ENCODE results near the gene UGT1A6.
"Not testable (repeated sequence)": the region's sequence is repeated elsewhere in the genome, so short reads cannot be mapped to it uniquely, and the experiment has no call there.

The UGT1A6 gene

DNA sequence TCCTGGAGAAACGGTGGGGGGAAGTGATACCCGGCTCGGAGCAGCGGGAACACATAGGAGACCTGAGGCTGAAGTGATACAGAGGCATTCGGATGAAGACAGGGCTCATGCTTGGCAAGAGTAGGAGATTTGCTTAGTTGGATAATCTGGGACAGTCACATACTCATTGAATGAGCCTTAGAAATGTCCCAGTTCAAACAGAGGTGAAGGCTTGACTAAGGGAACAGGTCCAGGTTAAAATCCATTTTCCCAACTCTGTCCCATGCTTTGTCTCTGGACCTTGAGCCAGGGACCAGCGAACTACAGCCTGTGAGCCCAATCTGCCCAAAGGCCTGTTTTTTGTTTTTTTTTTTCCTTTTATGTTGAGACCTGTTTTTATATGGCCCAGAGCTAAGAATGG is 1.3 kb downstream of the UGT1A6 start:
- Mint-ChIP-seq H3K27me3 (peaks cover 5% of the 10 kb centered on the region), H3K4me1 (peaks cover 5% of the 10 kb centered on the region), H3K27ac (no peak overlapping the region), H3K36me3 (no peaks in the 10 kb centered on the region), H3K9me3 (no peaks in the 10 kb centered on the region), H3K4me3 (no peak overlapping the region)
- DNase-seq (ENCODE audit: low spot score in 2 of 2) (no peak), ATAC-seq (ENCODE audit: low read depth) (no peak)

DNA sequence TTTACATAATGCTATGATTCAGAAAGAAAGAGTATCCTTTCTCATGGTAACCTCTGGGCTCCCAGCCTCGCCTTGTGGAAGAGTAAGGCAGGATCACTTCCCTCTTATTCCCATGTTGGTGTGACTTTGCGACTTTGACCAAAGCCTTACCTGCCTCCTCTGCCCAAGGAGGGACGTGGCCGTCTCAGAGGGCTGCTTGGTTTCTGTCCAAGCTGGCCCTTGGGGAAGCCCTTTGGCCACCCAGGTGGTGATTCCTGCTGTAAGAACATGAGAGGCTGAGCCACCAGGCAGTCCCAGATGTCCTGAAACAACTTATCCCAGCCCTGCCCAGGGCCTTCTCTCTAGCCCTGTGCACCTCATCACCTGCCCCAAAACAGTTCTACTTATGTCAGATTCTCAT is 6.0 kb downstream of the UGT1A6 start:
- Mint-ChIP-seq H3K4me1 (no peaks in the 10 kb centered on the region), H3K27me3 (peaks cover 3% of the 10 kb centered on the region), H3K4me3 (no peak overlapping the region), H3K27ac (no peak overlapping the region), H3K9me3 (no peaks in the 10 kb centered on the region), H3K36me3 (no peaks in the 10 kb centered on the region)
- no peak for ATAC-seq (ENCODE audit: low read depth)
- DNase-seq (ENCODE audit: low spot score in 2 of 2): no peak

DNA sequence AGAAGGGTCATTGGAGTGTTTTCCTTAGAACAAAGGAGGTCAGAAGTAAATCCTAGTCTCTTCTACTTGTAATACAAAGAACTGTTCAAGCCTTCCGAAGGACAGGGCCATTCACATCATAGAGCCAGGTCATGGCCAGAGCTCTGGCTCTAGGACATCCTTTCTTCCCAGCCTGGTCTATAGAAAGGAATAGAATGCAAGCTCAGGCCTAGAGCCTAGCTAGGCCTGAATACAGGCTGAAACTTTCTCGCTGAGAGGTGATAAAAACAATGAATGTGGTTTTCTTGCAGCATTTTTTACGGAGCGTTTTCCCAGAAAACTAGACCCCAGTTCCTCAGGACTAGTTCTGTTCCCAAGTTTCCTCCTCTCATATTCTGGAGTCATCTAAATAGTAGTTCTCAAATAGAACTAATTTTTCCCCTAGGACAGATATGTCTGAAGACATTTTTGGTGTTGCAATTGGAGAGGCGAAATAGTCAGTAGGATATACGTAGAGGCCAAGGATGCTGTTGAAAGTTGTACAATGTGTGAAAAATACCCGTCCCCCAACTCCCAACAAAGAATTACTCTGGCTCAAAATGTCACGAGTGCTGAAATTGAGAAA is 6.8 kb downstream of the UGT1A6 start:
- Mint-ChIP-seq H3K27me3 (peaks cover 3% of the 10 kb centered on the region), H3K4me1 (no peaks in the 10 kb centered on the region), H3K4me3 (no peak overlapping the region), H3K9me3 (peaks cover 3% of the 10 kb centered on the region), H3K36me3 (no peaks in the 10 kb centered on the region), H3K27ac (no peak overlapping the region)
- ATAC-seq (ENCODE audit: low read depth) (no peak), DNase-seq (ENCODE audit: low spot score in 2 of 2) (no peak)

DNA sequence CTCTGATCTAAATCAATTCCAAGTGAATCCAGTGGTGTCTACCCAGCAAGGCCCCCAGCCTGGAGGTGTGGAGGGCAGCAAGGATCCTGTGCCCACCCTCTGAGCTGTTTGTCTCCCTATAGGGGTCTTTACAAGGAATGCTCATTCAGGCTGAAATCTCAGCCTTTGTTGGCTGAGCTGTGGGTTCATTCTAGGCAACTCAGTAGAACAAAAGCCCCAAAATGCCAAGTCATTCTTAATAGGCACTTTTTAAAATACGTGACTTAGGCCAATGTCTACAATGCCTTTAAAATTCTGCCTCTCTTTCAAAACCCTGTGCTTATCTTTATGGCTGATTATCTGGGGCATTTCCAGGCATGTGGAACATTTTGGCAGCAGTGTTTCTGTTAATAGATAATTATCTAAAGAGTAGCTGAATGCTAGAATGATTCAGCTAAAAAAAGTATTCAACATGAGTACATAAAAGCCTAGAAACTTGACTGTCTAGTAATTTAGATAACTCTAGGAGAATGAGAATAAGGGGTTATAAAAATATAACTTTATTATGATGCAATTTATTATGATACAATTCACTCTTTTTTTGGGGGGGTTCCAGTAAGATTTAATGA is 7.4 kb downstream of the UGT1A6 start:
- DNase-seq (ENCODE audit: low spot score in 2 of 2) (no peak), ATAC-seq (ENCODE audit: low read depth) (no peak)
- Mint-ChIP-seq H3K27ac (no peak overlapping the region), H3K27me3 (peaks cover 3% of the 10 kb centered on the region), H3K4me1 (no peaks in the 10 kb centered on the region), H3K9me3 (peaks cover 3% of the 10 kb centered on the region), H3K4me3 (no peak overlapping the region), H3K36me3 (no peaks in the 10 kb centered on the region)

DNA sequence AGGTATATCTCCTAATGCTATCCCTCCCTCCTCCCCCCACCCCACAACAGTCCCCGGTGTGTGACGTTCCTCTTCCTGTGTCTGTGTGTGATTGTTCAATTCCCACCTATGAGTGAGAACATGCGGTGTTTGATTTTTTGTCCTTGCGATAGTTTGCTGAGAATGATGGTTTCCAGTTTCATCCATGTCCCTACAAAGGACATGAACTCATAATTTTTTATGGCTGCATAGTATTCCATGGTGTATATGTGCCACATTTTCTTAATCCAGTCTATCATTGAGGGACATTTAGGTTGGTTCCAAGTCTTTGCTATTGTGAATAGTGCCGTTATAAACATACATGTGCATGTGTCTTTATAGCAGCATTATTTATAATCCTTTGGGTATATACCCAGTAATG is 8.2 kb downstream of the UGT1A6 start:
- not testable (repeated sequence) for H3K4me1 Mint-ChIP-seq, H3K9me3 Mint-ChIP-seq

DNA sequence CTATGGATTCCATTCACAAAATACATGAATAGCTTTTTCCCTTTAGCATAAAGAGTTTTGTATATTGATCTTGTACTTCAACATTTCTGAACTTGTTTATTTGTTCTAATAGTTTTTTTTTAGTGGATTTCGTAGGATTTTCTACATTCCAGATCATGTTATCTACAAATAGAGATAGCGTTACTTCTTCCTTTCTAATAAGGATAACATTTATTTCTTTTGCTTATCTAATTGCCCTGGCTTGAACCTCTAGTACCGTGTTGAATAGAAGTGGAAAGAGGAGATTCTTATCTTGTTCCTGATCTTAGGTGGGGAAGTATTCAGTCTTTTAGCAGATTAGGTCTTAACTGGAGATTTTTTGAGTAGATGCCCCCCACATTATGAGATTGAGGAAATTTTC is 9.5 kb downstream of the UGT1A6 start:
- ATAC-seq (ENCODE audit: low read depth): no peak
- no peaks in the 10 kb centered on the region for H3K36me3 Mint-ChIP-seq

More for the DNA sequence above, 8.2 kb downstream of the UGT1A6 start:
- not testable (repeated sequence) for H3K27ac Mint-ChIP-seq; ATAC-seq (ENCODE audit: low read depth); H3K36me3 Mint-ChIP-seq; H3K4me3 Mint-ChIP-seq; H3K27me3 Mint-ChIP-seq; DNase-seq (ENCODE audit: low spot score in 2 of 2)

DNA sequence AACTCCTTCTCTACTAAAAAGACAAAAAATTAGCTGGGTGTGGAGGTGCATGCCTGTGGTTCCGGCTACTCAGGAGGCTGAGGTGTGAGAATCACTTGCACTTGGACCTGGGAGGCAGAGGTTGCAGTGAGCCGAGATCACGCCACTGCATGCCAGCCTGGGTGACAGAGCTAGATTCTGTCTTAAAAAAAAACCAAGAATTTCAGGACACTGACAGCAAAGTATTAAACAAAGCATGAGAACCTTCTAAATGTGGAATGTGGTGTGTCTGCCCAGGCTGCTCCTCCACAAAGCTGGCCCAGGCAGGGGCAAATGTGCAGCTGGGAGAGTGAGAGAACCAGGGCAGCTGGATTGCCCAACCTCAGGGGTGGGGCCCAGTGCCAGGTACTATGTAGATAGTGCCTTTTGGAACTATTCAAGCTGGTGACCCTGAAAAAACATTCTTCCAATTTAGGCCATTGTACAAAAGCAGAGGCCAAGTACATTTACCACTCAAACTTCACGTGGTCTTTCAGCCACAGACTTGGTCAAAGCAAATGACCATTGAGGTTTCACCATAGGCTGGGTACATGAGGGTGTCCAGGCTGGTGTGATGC is 13.3 kb downstream of the UGT1A6 start:
- no peak overlapping the region for H3K27ac Mint-ChIP-seq
- ATAC-seq (ENCODE audit: low read depth): no peak
- no peaks in the 10 kb centered on the region for H3K4me1 Mint-ChIP-seq
- peaks cover 8% of the 10 kb centered on the region for H3K27me3 Mint-ChIP-seq
- H3K9me3 Mint-ChIP-seq: peaks cover 3% of the 10 kb centered on the region
- no peak for DNase-seq (ENCODE audit: low spot score in 2 of 2)
- no peaks in the 10 kb centered on the region for H3K36me3 Mint-ChIP-seq
- H3K4me3 Mint-ChIP-seq: no peak overlapping the region

More for the DNA sequence above, 9.5 kb downstream of the UGT1A6 start:
- peaks cover 4% of the 10 kb centered on the region for H3K27me3 Mint-ChIP-seq
- no peak for DNase-seq (ENCODE audit: low spot score in 2 of 2)
- no peak overlapping the region for H3K27ac Mint-ChIP-seq
- peaks cover 3% of the 10 kb centered on the region for H3K9me3 Mint-ChIP-seq
- H3K4me1 Mint-ChIP-seq: no peaks in the 10 kb centered on the region
- H3K4me3 Mint-ChIP-seq: no peak overlapping the region

- Mint-ChIP-seq H3K36me3 (no peaks in the 10 kb centered on the region), H3K4me3 (no peak overlapping the region), H3K27me3 (peaks cover 11% of the 10 kb centered on the region), H3K27ac (no peak overlapping the region), H3K4me1 (peaks cover 5% of the 10 kb centered on the region), H3K9me3 (peaks cover 3% of the 10 kb centered on the region)
- ATAC-seq (ENCODE audit: low read depth) (no peak), DNase-seq (ENCODE audit: low spot score in 2 of 2) (no peak)
Observed at GRCh38 chr2:233706720-233707119, 14.0 kb downstream of the UGT1A6 start.

- H3K9me3 Mint-ChIP-seq: peaks cover 3% of the 10 kb centered on the region
- H3K27me3 Mint-ChIP-seq: peaks cover 11% of the 10 kb centered on the region
- peaks cover 6% of the 10 kb centered on the region for H3K4me1 Mint-ChIP-seq
- no peak overlapping the region for H3K27ac Mint-ChIP-seq
- no peak overlapping the region for H3K4me3 Mint-ChIP-seq
- no peak for ATAC-seq (ENCODE audit: low read depth)
- no peak for DNase-seq (ENCODE audit: low spot score in 2 of 2)
- no peaks in the 10 kb centered on the region for H3K36me3 Mint-ChIP-seq
Observed at GRCh38 chr2:233707940-233708644, 15.4 kb downstream of the UGT1A6 start.

GRCh38 chr2:233708942-233709341 is 16.3 kb downstream of the UGT1A6 start:
- H3K4me3 Mint-ChIP-seq: no peak overlapping the region
- no peaks in the 10 kb centered on the region for H3K36me3 Mint-ChIP-seq
- H3K4me1 Mint-ChIP-seq: peaks cover 6% of the 10 kb centered on the region
- H3K27me3 Mint-ChIP-seq: peaks cover 12% of the 10 kb centered on the region
- H3K9me3 Mint-ChIP-seq: peaks cover 3% of the 10 kb centered on the region
- ATAC-seq (ENCODE audit: low read depth): no peak
- no peak for DNase-seq (ENCODE audit: low spot score in 2 of 2)
- H3K27ac Mint-ChIP-seq: no peak overlapping the region

GRCh38 chr2:233711312-233712008 is 18.8 kb downstream of the UGT1A6 start:
- H3K4me1 Mint-ChIP-seq: peaks cover 6% of the 10 kb centered on the region
- ATAC-seq (ENCODE audit: low read depth) (peak; percentile 76), DNase-seq (ENCODE audit: low spot score in 2 of 2) (peak; percentile 64 to 71)
- H3K4me3 Mint-ChIP-seq: no peak overlapping the region
- H3K27me3 Mint-ChIP-seq: peaks cover 16% of the 10 kb centered on the region
- no peaks in the 10 kb centered on the region for H3K36me3 Mint-ChIP-seq
- H3K9me3 Mint-ChIP-seq: no peaks in the 10 kb centered on the region
- no peak overlapping the region for H3K27ac Mint-ChIP-seq

GRCh38 chr2:233712611-233713261 is 20.0 kb downstream of the UGT1A6 start, which contains the start of gene UGT1A5:
TSS of gene UGT1A5 (plus strand) at chr2:233712907. CDS start at chr2:233712992, 85 bp downstream.
- Mint-ChIP-seq H3K27me3 (peaks cover 14% of the 10 kb centered on the region), H3K4me1 (peaks cover 6% of the 10 kb centered on the region), H3K9me3 (no peaks in the 10 kb centered on the region), H3K4me3 (no peak within 1 kb of the TSS), H3K27ac (no peak within 1 kb of the TSS), H3K36me3 (no peaks in the 10 kb centered on the region)
- ATAC-seq (ENCODE audit: low read depth) (no peak), DNase-seq (ENCODE audit: low spot score in 2 of 2) (no peak)

DNA sequence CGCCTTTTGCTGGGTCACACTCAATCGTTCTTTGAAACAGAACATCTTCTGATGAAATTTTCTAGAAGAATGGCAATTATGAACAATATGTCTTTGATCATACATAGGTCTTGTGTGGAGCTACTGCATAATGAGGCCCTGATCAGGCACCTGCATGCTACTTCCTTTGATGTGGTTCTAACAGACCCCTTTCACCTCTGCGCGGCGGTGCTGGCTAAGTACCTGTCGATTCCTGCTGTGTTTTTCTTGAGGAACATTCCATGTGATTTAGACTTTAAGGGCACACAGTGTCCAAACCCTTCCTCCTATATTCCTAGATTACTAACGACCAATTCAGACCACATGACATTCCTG is 20.5 kb downstream of the UGT1A6 start:
- H3K9me3 Mint-ChIP-seq: no peaks in the 10 kb centered on the region
- ATAC-seq (ENCODE audit: low read depth) (no peak), DNase-seq (ENCODE audit: low spot score in 2 of 2) (no peak)
- H3K4me3 Mint-ChIP-seq: no peak overlapping the region
- no peak overlapping the region for H3K27ac Mint-ChIP-seq
- H3K27me3 Mint-ChIP-seq: peaks cover 16% of the 10 kb centered on the region
- no peaks in the 10 kb centered on the region for H3K36me3 Mint-ChIP-seq
- peaks cover 6% of the 10 kb centered on the region for H3K4me1 Mint-ChIP-seq

All from memory B cell (primary cell).